NCI-H524 treated with DMSO at 0.1 percent for 48 hours (cell line): ENCODE results near the gene RANBP10.
"Not testable (repeated sequence)": the region's sequence is repeated elsewhere in the genome, so short reads cannot be mapped to it uniquely, and the experiment has no call there.

Experiments
- DNase-seq: peaks from one replicate; lab custom pipeline; 2025; lab: John Stamatoyannopoulos, UW

Gene RANBP10

DNA sequence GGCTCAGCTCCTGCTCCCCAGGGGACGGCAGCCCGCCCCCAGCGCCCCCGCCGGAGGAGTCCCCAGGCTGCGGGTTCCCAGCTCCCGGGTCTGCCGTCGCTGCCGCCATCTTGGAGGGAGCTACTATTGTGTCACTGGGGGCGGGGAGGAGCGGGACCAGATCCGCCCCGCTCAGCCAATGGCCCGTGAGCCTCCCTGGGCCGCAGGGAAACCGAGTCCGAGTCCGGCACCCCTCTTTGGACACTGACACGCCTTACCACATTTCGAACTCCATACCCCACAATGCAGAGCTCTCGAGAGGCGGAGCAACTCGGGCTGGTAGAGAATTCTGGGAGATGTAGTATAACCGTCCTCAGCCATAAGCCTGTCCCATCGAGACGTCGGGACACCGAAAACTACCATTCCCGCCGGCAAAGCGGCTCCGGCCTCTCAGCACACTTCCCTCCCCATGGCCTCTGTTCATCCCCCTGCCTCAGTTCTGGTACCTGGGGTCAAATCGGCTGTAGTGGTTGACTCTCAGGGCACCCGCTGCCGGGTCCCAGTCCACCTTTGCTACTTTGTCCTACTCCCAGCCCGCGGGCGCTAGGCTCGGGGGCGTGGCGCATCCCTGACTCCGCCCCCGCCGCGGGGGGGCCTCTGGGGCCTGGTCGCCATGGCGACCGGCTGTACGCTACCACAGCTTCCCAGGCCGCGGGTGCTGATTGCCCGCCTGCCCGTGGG is at the start of gene RANBP10, which contains the start of gene TSNAXIP1:
RANBP10 (minus strand) TSS at position 133 of the 720 bp plus-strand sequence; CDS start at position 109, 24 bp downstream.
TSNAXIP1 (plus strand) TSS at position 462 of the 720 bp plus-strand sequence. CDS start 261 bp downstream, outside the sequence.
- DNase-seq, result peak; percentile 98

- no peak for DNase-seq
Measured at GRCh38 chr16:67855789-67856188, 49.4 kb upstream of the RANBP10 start.

GRCh38 chr16:67853670-67854069 is 47.3 kb upstream of the RANBP10 start:
- DNase-seq, result no peak

GRCh38 chr16:67848118-67848517 is 41.8 kb upstream of the RANBP10 start:
- no peak for DNase-seq

DNA sequence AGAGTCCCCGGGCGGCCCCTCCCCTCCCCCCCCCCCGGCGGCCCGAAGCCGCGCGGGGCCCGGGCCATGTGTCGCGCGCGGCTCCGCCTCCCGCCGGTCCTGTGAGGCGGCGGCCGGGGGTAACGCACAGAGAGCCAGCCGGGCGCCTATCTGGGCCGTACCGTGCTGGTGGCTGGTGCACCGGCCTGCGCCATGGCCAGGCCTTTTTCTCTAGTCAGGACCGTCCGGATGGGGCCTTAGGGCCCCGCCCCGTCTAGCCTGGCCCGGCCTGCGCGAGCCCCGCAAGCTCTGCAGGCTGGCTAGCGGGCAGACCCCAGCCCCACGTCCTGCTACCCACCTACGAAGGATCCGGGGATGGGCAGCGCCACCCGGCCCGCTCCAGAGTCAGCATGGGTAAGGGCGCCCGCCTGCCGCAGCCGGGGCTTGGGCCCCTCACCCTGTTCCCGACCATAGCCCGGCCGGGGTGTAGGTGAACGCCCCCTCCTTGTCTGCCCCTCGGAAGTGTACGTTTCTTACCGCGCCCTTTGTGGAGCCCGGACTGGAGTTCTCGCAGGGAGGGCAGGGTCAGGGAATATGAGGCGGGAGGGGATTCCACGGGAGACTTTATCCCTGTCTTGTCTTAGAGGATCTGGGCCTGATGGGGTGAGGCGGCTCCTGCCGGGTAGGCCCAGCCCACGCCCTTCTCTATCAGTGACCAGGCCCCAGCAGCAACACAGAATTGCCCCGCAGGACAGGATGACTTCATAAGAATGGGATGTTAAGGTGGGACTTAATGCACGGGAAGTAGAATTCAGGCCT is 40.9 kb upstream of the RANBP10 start, which contains the start of gene CENPT:
CENPT (minus strand) TSS at position 630 of the 798 bp plus-strand sequence. CDS start 13,834 bp downstream, outside the sequence.
- DNase-seq, result no peak

GRCh38 chr16:67846320-67847063 is 40.1 kb upstream of the RANBP10 start, which contains the start of gene NUTF2:
Gene NUTF2 (plus strand): TSS chr16:67846933. CDS start chr16:67865131, 18,198 bp downstream.
- peak; percentile 93 for DNase-seq

- no peak for DNase-seq
Measured at GRCh38 chr16:67846063-67846319, 39.6 kb upstream of the RANBP10 start.

DNA sequence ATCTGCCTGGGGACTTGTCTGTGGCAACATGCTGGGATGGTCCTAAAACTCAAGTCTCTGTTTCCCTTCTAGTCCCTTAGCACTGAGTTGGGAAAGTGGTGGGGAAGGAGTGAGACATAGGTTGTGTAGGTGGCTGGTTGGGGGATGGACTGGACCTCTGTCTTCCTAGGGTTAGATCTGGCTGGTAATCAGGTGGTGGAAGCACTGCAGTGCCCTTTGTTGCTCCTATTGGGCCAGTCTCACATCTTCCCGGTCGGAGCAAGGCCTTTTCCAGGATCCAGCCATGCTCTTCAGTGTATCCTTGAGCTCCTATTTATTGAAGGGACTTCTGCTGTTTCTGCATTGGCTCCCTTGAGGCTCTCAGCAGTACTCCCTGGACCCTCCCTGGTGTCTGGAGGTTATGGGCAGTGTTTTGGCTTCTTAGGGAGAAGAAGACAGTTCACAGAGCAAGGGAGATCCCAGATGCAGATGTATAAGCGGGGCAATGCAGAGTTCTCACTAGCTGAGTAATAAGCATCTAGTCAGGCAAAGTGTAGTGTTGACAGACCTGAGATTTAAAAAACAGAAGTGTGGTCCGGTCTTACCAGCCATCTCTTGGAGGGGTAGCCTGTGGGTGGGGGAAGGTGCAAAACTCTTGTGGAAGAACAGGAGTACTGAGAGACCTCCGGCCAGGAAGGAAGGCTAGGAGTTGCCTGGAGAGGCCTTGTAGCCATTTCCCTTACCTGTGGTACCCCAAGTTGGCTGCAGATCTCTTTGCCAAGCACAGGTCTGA is 39.1 kb upstream of the RANBP10 start:
- DNase-seq, result no peak

- DNase-seq, result no peak
Measured at GRCh38 chr16:67844497-67844896, 38.1 kb upstream of the RANBP10 start.

- no peak for DNase-seq
Measured at GRCh38 chr16:67843343-67843765, 37.0 kb upstream of the RANBP10 start.

DNA sequence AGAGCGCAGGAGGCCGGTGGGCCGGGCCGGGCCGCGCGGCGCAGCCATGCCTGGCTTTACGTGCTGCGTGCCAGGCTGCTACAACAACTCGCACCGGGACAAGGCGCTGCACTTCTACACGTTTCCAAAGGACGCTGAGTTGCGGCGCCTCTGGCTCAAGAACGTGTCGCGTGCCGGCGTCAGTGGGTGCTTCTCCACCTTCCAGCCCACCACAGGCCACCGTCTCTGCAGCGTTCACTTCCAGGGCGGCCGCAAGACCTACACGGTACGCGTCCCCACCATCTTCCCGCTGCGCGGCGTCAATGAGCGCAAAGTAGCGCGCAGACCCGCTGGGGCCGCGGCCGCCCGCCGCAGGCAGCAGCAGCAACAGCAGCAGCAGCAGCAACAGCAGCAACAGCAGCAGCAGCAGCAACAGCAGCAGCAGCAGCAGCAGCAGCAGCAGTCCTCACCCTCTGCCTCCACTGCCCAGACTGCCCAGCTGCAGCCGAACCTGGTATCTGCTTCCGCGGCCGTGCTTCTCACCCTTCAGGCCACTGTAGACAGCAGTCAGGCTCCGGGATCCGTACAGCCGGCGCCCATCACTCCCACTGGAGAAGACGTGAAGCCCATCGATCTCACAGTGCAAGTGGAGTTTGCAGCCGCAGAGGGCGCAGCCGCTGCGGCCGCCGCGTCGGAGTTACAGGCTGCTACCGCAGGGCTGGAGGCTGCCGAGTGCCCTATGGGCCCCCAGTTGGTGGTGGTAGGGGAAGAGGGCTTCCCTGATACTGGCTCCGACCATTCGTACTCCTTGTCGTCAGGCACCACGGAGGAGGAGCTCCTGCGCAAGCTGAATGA is 36.4 kb upstream of the RANBP10 start:
- no peak for DNase-seq

- peak; percentile 82 for DNase-seq
Measured at GRCh38 chr16:67841816-67842508, 35.6 kb upstream of the RANBP10 start, which contains the start of gene THAP11. Gene THAP11 (plus strand): TSS chr16:67842320. CDS start chr16:67842555, 235 bp downstream.

- no peak for DNase-seq
Measured at GRCh38 chr16:67841198-67841815, 34.9 kb upstream of the RANBP10 start.

GRCh38 chr16:67837811-67838210 is 31.5 kb upstream of the RANBP10 start:
- DNase-seq, result no peak

DNA sequence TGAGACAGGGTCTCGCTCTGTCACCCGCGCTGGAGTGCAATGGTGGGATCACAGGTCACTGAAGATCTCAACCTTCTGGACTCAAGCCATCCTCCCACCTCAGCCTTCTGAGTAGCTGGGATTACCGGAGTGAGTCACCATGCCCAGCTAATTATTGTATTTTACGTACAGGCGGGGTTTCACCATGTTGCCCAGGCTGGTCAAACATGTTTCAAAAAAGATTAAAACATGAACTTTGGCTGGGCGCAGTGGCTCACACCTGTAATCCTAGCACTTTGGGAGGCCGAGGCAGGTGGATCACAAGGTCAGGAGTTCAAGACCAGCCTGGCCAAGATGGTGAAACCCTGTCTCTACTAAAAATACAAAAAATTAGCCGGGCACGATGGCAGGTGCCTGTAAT is 30.8 kb upstream of the RANBP10 start:
- not testable (repeated sequence) for DNase-seq

DNA sequence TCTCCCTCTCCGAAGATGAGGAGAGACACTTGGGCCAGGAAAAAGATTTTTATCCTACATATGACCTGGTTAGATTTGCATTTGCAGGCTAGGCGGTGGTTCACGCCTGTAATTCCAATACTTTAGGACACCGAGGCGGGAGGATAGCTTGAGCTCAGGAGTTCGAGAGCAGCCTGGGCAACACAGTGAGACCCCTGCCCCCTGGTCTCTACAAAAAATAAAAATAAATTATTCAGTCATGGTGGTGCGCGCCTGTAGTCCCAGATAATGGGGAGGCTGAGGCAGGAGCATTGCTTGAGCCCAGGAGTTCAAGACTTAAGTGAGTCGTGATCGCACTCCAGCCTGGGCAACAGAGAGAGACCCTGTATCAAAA is 27.9 kb upstream of the RANBP10 start:
- DNase-seq, result no peak

DNA sequence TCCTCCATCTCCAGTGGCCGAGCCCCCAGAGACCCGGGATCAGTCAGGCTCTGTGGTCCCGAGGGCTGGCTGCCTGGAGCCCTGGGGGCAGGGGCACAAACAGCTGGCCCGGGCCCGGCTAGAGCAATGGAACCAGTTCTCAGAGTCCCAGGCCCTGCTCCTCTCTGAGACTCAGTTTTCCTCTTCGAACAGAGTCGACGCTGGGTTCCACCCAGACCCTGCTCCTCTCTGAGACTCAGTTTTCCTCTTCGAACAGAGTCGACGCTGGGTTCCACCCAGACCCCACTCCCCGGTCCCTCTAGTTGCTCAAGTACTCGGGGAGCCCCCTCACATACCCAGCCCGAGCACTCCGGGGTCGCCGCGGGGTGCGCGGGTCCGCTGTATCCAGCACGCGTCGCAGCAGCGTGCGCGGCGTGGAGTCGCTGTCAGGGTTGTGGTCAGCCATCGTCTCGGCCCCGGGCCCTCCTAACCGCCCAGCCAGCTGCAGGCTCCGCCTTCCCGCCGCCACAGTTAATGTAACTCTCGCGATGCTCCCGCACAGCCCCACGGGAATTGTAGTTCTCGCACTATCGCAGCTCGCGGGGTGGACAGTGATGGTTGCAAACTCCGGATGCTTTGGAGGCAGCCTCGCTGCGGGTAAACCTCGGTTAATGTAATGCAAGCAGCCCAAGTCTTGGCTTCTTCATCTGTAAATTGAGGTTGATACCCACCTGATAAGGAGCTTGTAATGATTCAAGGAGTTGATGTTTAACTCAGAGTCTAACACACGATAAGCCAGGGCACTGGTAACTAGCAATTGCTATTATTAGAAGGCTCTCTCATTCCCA is 27.3 kb upstream of the RANBP10 start:
- DNase-seq, result peak; percentile 31

DNA sequence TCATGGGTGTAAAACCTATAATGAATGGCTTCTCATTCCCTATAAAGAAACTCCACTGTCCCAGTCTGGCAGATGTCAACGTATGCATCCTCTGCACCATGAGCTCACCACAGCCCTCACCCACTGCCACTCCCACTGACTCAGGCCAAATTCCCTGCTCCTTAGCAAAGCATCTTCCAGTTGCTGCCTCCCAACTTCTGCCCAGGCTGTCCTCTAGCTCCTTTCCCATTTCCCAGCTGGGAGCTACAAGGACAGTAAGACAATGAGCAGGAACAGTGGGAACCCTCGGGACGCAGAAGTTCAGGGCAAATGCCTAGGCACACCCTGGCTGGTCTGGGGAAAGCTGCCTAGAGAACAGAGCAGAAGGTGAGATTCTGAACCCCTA is 26.7 kb upstream of the RANBP10 start:
- no peak for DNase-seq

DNA sequence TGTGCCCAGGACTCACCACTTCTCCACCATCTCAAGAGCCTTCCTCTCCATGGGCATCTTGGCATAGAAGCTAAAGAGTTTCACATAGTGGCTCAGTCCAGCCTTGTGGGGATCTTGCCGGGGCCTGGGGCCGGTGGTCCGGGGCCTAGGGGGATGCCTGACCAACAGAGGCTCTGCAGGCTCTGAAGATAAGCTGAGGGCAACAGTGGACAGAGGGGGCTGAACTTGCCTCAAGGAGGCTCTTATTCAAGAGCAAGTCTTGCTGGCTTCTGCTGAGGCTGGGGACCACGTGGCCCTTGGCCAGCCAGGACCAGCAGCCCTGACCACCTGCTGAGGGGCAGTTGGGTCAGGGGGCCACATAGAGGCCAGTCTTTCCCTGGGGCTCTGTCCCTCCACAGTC is 22.3 kb upstream of the RANBP10 start:
- no peak for DNase-seq
